Cerebellar cortex (tissue), 1 donor: ENCODE measurements around the gene INPP4B.
"Not testable (repeated sequence)": the region's sequence is repeated elsewhere in the genome, so short reads cannot be mapped to it uniquely, and the experiment has no call there.

Experiments used
- DNase-seq: peaks from one replicate; pipeline ENCODE4 v3.0.0-alpha.2; 2015; ENCODE audit warnings: low spot score

The INPP4B gene

GRCh38 chr4:142683997-142684396, 162.1 kb downstream of the INPP4B start:
- no peak for DNase-seq

GRCh38 chr4:142683503-142683902, 162.6 kb downstream of the INPP4B start:
- no peak for DNase-seq

GRCh38 chr4:142671516-142671915, 174.6 kb downstream of the INPP4B start:
- no peak for DNase-seq

GRCh38 chr4:142663828-142664227, 182.3 kb downstream of the INPP4B start:
- no peak for DNase-seq

- DNase-seq: no peak
Measured at GRCh38 chr4:142660728-142661127, 185.4 kb downstream of the INPP4B start.

GRCh38 chr4:142656178-142656577, 189.9 kb downstream of the INPP4B start:
- peak; percentile 16 for DNase-seq

GRCh38 chr4:142648378-142648777, 197.7 kb downstream of the INPP4B start:
- DNase-seq: no peak

- DNase-seq: no peak
Measured at GRCh38 chr4:142645475-142646108, 200.5 kb downstream of the INPP4B start.

- DNase-seq: not testable (repeated sequence)
Measured at GRCh38 chr4:142644628-142645027, 201.5 kb downstream of the INPP4B start.

- DNase-seq: no peak
Measured at GRCh38 chr4:142637614-142638013, 208.5 kb downstream of the INPP4B start.

- DNase-seq: no peak
Measured at GRCh38 chr4:142631836-142632235, 214.3 kb downstream of the INPP4B start.

GRCh38 chr4:142615324-142615665, 230.8 kb downstream of the INPP4B start:
- no peak for DNase-seq

- no peak for DNase-seq
Measured at GRCh38 chr4:142614621-142615323, 231.3 kb downstream of the INPP4B start.

- no peak for DNase-seq
Measured at GRCh38 chr4:142607976-142608375, 238.1 kb downstream of the INPP4B start.

GRCh38 chr4:142600952-142601351, 245.1 kb downstream of the INPP4B start:
- no peak for DNase-seq

- DNase-seq: no peak
Measured at GRCh38 chr4:142598132-142598531, 248.0 kb downstream of the INPP4B start.

GRCh38 chr4:142596595-142596994, 249.5 kb downstream of the INPP4B start:
- DNase-seq: no peak

- DNase-seq: no peak
Measured at GRCh38 chr4:142596121-142596520, 250.0 kb downstream of the INPP4B start.

GRCh38 chr4:142595222-142595871, 250.8 kb downstream of the INPP4B start:
- DNase-seq: no peak

GRCh38 chr4:142585411-142585810, 260.7 kb downstream of the INPP4B start:
- DNase-seq: no peak

GRCh38 chr4:142583708-142584107, 262.4 kb downstream of the INPP4B start:
- DNase-seq: no peak

- no peak for DNase-seq
Measured at GRCh38 chr4:142582340-142582739, 263.8 kb downstream of the INPP4B start.

- no peak for DNase-seq
Measured at GRCh38 chr4:142581881-142582280, 264.2 kb downstream of the INPP4B start.
